Loucy (cell line): ENCODE results near the gene ZNF423.

ENCODE experiments used
- H2AFZ ChIP-seq: fragments of 200-600 bp; sonication (generic); 2 replicates; pipeline ENCODE4 v1.6.0; 2016; ENCODE audit warnings: antibody characterized with exemption, mild to moderate bottlenecking, low read length, moderate library complexity
- H3F3A ChIP-seq: fragments of 200-600 bp; 2 replicates; pipeline ENCODE4 v1.6.0; 2016; ENCODE audit warnings: antibody characterized with exemption, low read depth, mild to moderate bottlenecking
- H3K27me3 ChIP-seq: fragments of 200-600 bp; sonication (generic); 2 replicates; pipeline ENCODE4 v1.6.1; 2014; ENCODE audit warnings: low read length, mild to moderate bottlenecking; ENCODE audit not compliant: insufficient read depth, poor library complexity, severe bottlenecking
- H3K36me3 ChIP-seq: fragments of 200-600 bp; sonication (generic); 2 replicates; pipeline ENCODE4 v1.6.1; 2016; ENCODE audit warnings: low read length; ENCODE audit not compliant: insufficient read depth
- H3K4me1 ChIP-seq: fragments of 200-600 bp; sonication (generic); 2 replicates; pipeline ENCODE4 v1.5.1; 2014; ENCODE audit warnings: low read length, mild to moderate bottlenecking; ENCODE audit not compliant: insufficient read depth, poor library complexity, severe bottlenecking
- H3K4me2 ChIP-seq: fragments of 200-600 bp; sonication (generic); 2 replicates; pipeline ENCODE4 v1.6.0; 2014; ENCODE audit warnings: antibody characterized with exemption, low read length, low read depth, mild to moderate bottlenecking; ENCODE audit not compliant: poor library complexity, severe bottlenecking
- H3K4me3 ChIP-seq: fragments of 200-600 bp; sonication (generic); 2 replicates; pipeline ENCODE4 v1.5.1; 2014; ENCODE audit warnings: low read length, mild to moderate bottlenecking, mixed read lengths; ENCODE audit not compliant: poor library complexity, severe bottlenecking
- H3K79me2 ChIP-seq: fragments of 200-600 bp; sonication (generic); 2 replicates; pipeline ENCODE4 v1.6.1; 2014; ENCODE audit warnings: low read length; ENCODE audit not compliant: insufficient read depth
- H3K9ac ChIP-seq: fragments of 200-600 bp; sonication (generic); 2 replicates; pipeline ENCODE4 v1.6.0; 2014; ENCODE audit warnings: mild to moderate bottlenecking, low read depth, low read length, moderate library complexity; ENCODE audit not compliant: poor library complexity, severe bottlenecking
- H3K9me2 ChIP-seq: fragments of 200-600 bp; sonication (generic); replicated peaks from 2 replicates; pipeline ENCODE4 v1.6.1; 2016; ENCODE audit warnings: low read depth, low read length, mixed read lengths
- H3K9me3 ChIP-seq: fragments of 200-600 bp; sonication (generic); 2 replicates; pipeline ENCODE4 v1.6.1; 2014; ENCODE audit warnings: mild to moderate bottlenecking, antibody characterized with exemption, low read length, low read depth; ENCODE audit not compliant: insufficient read depth
- H4K20me1 ChIP-seq: fragments of 200-600 bp; sonication (generic); 2 replicates; pipeline ENCODE4 v1.6.0; 2014; ENCODE audit warnings: antibody characterized with exemption, low read length, mild to moderate bottlenecking; ENCODE audit not compliant: insufficient read depth, poor library complexity, severe bottlenecking
- EZH2phosphoT487 ChIP-seq: fragments of 200-600 bp; IDR thresholded peaks from 2 replicates; pipeline ENCODE4 v1.6.1; 2018; ENCODE audit warnings: antibody characterized with exemption, mild to moderate bottlenecking, moderate library complexity, borderline replicate concordance
- TF ChIP-seq, protein P1 (sequence below): fragments of 200-600 bp; sonication (generic); conservative IDR thresholded peaks from 2 replicates; pipeline ENCODE4 v1.5.1; 2014; ENCODE audit warnings: mild to moderate bottlenecking, antibody characterized with exemption, low read length

ZNF423 gene

DNA sequence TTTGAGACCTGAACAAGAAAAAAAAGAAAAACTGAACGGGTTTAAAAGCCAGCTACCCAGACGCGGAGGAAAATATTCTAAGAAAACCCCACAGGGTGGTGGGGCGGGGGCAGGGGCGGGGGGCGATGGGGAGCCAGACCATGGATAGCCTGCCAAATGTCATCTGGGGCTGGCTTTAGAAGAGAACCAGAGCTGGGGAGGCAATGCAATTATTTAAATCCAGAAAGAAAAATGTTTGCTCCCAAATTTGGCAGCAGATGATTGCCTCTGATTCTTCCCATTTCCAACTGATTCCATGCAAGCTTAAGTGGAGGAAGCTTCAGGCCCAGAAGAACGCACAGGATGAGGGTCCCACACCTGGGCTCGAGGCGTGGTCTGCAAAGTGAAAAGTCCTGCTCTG, 34.8 kb downstream of the ZNF423 start:
- Histone ChIP-seq H2AFZ (no peak overlapping the region), H3F3A (no peaks in the 10 kb centered on the region), H3K79me2 (no peaks in the 10 kb centered on the region), H3K4me1 (no peaks in the 10 kb centered on the region), H3K4me3 (no peak overlapping the region), H3K36me3 (no peaks in the 10 kb centered on the region), H3K9me3 (no peaks in the 10 kb centered on the region), H3K9me2 (no peaks in the 10 kb centered on the region), H3K4me2 (no peak overlapping the region), H3K27me3 (no peaks in the 10 kb centered on the region), H3K9ac (no peak overlapping the region), H4K20me1 (no peaks in the 10 kb centered on the region)
- no peak for TF ChIP-seq EZH2phosphoT487
- TF ChIP-seq, protein P1, sequence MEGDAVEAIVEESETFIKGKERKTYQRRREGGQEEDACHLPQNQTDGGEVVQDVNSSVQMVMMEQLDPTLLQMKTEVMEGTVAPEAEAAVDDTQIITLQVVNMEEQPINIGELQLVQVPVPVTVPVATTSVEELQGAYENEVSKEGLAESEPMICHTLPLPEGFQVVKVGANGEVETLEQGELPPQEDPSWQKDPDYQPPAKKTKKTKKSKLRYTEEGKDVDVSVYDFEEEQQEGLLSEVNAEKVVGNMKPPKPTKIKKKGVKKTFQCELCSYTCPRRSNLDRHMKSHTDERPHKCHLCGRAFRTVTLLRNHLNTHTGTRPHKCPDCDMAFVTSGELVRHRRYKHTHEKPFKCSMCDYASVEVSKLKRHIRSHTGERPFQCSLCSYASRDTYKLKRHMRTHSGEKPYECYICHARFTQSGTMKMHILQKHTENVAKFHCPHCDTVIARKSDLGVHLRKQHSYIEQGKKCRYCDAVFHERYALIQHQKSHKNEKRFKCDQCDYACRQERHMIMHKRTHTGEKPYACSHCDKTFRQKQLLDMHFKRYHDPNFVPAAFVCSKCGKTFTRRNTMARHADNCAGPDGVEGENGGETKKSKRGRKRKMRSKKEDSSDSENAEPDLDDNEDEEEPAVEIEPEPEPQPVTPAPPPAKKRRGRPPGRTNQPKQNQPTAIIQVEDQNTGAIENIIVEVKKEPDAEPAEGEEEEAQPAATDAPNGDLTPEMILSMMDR: no peak

DNA sequence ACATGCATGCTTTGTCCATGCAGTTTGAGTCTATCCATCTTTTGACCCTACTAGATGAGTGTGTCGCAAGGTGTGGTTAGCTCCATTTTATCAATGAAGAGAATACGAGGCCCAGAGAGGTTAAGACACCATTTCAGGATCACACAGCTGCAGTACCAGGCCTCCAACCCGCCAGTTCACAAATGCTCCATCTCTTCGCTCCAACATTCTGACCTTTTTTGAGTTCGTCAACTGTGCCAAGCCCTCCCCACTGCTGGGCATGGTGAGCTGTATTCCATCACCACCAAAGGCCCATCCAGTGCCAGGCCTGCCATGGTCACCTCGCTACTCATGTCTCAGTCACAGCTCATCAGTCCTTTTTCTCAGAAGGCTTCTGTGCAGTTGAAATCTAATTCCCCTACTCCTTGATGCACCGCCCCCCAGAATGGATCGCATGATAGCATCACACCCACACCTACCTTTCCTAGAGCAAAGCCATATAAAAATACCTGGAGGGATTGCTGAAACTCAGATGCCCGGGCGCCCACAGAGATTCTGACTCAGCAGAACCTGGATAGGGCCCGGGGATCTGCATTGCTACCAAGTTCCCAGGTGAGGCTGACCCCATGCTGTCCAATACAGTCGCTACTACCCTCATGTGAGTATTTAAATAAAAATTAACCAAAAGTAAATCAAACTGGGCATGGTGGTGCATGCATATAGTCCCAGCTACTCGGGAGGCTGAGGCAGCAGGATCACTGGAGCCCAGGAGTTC, 38.0 kb downstream of the ZNF423 start:
- Histone ChIP-seq H3K36me3 (no peaks in the 10 kb centered on the region), H3K79me2 (no peaks in the 10 kb centered on the region), H3K4me2 (no peak overlapping the region), H3K4me1 (no peaks in the 10 kb centered on the region), H3F3A (no peaks in the 10 kb centered on the region), H4K20me1 (no peaks in the 10 kb centered on the region), H3K9ac (no peak overlapping the region), H3K4me3 (no peak overlapping the region), H2AFZ (no peak overlapping the region), H3K9me2 (no peaks in the 10 kb centered on the region), H3K9me3 (no peaks in the 10 kb centered on the region), H3K27me3 (no peaks in the 10 kb centered on the region)
- no peak for TF ChIP-seq EZH2phosphoT487
- TF ChIP-seq, protein P1: no peak

DNA sequence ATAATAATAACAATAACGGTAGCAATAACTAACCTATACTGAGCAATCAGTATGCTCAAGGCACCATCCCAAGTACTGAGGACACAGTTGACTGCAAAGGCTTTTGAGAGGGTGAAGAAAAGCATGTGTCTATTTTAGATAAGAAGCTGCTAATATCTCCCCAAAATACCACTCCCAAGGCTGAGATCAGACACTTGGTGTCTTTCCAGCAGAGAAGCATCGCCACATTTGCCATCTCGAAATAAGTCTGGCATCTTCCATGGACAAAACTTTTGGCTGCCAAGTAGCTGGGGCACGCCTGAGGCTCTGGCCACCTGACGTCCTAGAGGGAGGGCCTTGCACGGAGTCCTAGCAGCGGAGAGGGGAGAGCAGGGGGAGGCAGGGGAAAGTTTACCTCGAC, 39.0 kb downstream of the ZNF423 start:
- no peaks in the 10 kb centered on the region for H3K4me1 ChIP-seq

More for the DNA sequence above, 39.0 kb downstream of the ZNF423 start:
- no peaks in the 10 kb centered on the region for H3K9me3 ChIP-seq
- no peak overlapping the region for H3K9ac ChIP-seq
- no peak overlapping the region for H2AFZ ChIP-seq
- no peaks in the 10 kb centered on the region for H3K79me2 ChIP-seq
- no peaks in the 10 kb centered on the region for H3K36me3 ChIP-seq
- TF ChIP-seq EZH2phosphoT487: no peak
- TF ChIP-seq, protein P1: no peak
- no peaks in the 10 kb centered on the region for H4K20me1 ChIP-seq
- no peak overlapping the region for H3K4me2 ChIP-seq
- no peaks in the 10 kb centered on the region for H3K9me2 ChIP-seq
- H3K4me3 ChIP-seq: no peak overlapping the region
- no peaks in the 10 kb centered on the region for H3F3A ChIP-seq
- H3K27me3 ChIP-seq: no peaks in the 10 kb centered on the region
